HAP-1 (cell line): ENCODE data around the gene IGF2BP2.
"Not testable (repeated sequence)": the region's sequence is repeated elsewhere in the genome, so short reads cannot be mapped to it uniquely, and the experiment has no call there.

Experiments
- DNase-seq, 2 experiments: peaks; one replicate each; pipeline ENCODE4 v3.0.0-alpha.2; 2016 to 2020; ENCODE audit warnings: low spot score in 2 of 2
- H3K27me3 ChIP-seq: fragments of 250-450 bp; sonication (Bioruptor Pico); 2 replicates; pipeline ENCODE4 v1.5.1; 2020; ENCODE audit warnings: low read depth, mild to moderate bottlenecking, moderate library complexity
- H3K36me3 ChIP-seq: fragments of 250-450 bp; sonication (Bioruptor Pico); replicated peaks from 2 replicates; pipeline ENCODE4 v1.5.1; 2020; ENCODE audit warnings: mild to moderate bottlenecking
- H3K4me1 ChIP-seq: fragments of 250-450 bp; sonication (Bioruptor Pico); 2 replicates; pipeline ENCODE4 v1.5.1; 2020; ENCODE audit warnings: mild to moderate bottlenecking
- H3K4me3 ChIP-seq: fragments of 250-450 bp; sonication (Bioruptor Pico); 2 replicates; pipeline ENCODE4 v1.5.1; 2020; ENCODE audit warnings: mild to moderate bottlenecking, moderate library complexity
- H3K9me3 ChIP-seq: fragments of 250-450 bp; sonication (Bioruptor Pico); 2 replicates; pipeline ENCODE4 v1.5.1; 2020; ENCODE audit warnings: mild to moderate bottlenecking, moderate library complexity
- in situ Hi-C: fragments of 300-500 bp; cut with MboI; formaldehyde crosslinking; loops from 3 replicates; pipeline ENCODE4 v1.14.3; 2020; ENCODE audit warnings: low sequenced_read_pairs, inconsistent platforms, mixed read lengths

IGF2BP2 gene

DNA sequence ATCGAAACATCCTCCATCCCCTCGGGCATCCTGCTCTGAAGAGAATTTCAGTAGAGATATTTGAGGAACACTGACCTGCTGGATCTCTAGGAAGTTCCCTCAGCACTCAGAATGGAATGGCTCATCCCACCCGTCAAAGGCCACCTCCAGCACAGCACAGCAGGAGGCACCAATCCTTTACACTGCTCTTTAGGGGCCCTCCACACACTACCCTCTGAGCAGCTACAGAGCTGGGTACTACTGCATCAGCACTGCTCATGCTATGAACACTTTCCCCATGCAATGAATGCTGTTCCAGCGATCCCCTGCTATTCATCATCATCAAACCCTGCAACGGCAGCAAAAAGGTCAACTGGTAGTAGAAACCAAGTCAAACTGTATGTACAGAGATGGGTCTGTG, 40.5 kb downstream of the IGF2BP2 start:
- Histone ChIP-seq H3K27me3 (no peaks in the 10 kb centered on the region), H3K36me3 (no peaks in the 10 kb centered on the region), H3K9me3 (no peaks in the 10 kb centered on the region), H3K4me1 (peaks cover 47% of the 10 kb centered on the region), H3K4me3 (no peak overlapping the region)
- DNase-seq, result no peak
- in situ Hi-C loops, result no loop called here

DNA sequence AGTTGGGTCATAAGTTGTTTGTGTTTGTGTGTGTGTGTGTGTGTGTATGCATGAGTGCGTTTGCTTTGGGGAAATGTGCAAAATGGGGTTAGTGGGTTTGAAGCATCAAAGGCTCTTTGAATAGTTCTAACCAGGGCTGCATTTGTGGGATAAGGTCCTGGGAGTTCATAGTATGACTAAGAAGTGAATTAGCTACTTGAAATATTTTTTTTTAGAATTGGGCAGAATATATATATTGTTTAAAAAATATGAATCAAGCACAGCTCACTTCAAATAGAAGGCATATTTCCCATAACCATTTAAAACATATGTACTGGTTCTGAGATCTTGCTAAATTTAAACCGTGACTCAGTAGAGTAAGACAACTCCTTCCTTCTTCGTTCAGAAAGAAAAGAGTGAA, 43.1 kb downstream of the IGF2BP2 start:
- Histone ChIP-seq H3K4me3 (no peak overlapping the region), H3K4me1 (peaks cover 33% of the 10 kb centered on the region), H3K36me3 (no peaks in the 10 kb centered on the region), H3K27me3 (no peaks in the 10 kb centered on the region), H3K9me3 (no peaks in the 10 kb centered on the region)
- in situ Hi-C loops, result no loop called here
- no peak for DNase-seq

DNA sequence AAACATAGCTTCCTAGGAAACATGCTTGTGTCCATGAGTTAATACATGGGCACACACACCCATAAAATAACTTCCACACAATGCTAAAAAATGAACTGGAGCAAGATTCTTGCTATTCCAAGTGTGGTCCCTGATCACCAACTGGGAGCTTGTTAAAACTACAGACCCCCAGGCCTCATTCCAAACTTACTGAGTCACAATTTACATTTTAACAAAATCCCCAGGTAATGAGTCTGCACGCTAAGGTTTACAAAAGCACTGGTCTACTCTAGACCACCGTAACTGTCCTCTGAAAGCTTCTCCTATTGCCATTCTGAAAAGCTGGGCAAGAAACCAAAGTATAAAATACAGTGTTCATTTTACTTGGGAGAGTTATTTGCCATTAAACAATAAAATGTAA, 45.4 kb downstream of the IGF2BP2 start:
- peaks cover 30% of the 10 kb centered on the region for H3K4me1 ChIP-seq

DNA sequence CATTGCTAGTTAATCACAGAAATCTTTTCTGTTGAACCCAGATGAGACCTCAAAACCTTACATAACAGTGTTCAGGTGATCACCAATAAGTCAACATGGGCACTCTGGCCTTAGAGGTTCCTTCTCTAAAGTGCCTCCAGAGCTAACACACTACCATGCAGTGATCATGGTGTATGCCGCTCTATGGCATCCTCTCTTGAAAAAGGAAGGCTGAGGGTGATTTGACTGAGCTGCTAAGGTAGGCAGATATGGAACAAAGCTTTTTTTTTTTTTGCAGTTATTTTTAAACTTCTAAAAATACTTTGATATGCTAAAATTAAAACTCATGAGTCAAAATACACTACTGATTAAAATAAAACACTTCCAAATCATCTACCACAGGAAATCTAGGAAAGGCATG, 46.0 kb downstream of the IGF2BP2 start:
- Histone ChIP-seq H3K27me3 (no peaks in the 10 kb centered on the region), H3K4me1 (peaks cover 34% of the 10 kb centered on the region), H3K9me3 (no peaks in the 10 kb centered on the region), H3K4me3 (no peak overlapping the region), H3K36me3 (no peaks in the 10 kb centered on the region)
- no peak for DNase-seq
- in situ Hi-C loops, result no loop called here

More for the DNA sequence above, 45.4 kb downstream of the IGF2BP2 start:
- DNase-seq, result peak in 1 of 2 experiments; percentile 28
- Histone ChIP-seq H3K4me3 (no peak overlapping the region), H3K27me3 (no peaks in the 10 kb centered on the region), H3K36me3 (no peaks in the 10 kb centered on the region), H3K9me3 (no peaks in the 10 kb centered on the region)
- in situ Hi-C loops, result no loop called here

DNA sequence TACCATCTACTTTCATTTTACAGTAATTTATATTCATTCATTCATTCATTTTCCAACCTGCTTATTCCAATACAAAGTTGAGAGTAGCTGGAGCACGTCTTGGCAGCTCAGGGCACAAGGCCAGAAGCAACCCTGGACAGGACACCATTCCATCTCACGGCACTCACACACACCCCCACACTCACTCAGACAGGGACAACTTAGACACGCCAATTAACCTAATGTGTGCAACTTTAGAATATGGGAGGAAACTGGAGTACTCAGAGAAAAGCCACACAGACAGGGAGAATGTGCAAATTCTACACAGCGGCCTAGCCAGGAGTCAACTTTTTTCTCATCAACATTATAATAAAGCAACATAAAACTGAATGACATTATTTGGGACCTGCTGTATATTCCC, 46.7 kb downstream of the IGF2BP2 start:
- H3K36me3 ChIP-seq, result no peaks in the 10 kb centered on the region
- H3K9me3 ChIP-seq, result no peaks in the 10 kb centered on the region
- in situ Hi-C loops, result no loop called here
- no peak overlapping the region for H3K4me3 ChIP-seq
- H3K27me3 ChIP-seq, result no peaks in the 10 kb centered on the region
- DNase-seq, result no peak
- H3K4me1 ChIP-seq, result peaks cover 38% of the 10 kb centered on the region

DNA sequence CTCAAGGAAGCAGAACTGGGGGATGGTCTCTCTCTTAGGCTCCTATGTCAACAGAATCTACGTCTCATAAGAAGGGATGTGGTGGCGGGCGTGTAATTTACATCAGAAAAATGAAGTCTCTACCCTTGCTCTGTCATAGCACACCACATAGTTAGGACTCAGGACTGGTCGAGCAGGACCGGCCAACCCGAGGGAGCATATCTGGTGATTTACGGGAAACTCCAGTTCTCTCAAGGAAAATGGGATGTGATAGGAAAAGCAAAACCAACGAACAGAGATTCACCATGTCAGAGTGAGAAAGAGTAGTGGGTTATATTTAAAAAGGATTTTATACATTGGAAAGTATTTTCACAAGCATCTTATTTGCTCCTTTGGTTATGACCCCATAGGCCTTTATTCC, 54.7 kb downstream of the IGF2BP2 start:
- in situ Hi-C loops, result no loop called here
- H3K36me3 ChIP-seq, result no peaks in the 10 kb centered on the region
- H3K27me3 ChIP-seq, result no peaks in the 10 kb centered on the region
- H3K4me3 ChIP-seq, result no peak overlapping the region
- peaks cover 13% of the 10 kb centered on the region for H3K4me1 ChIP-seq
- no peaks in the 10 kb centered on the region for H3K9me3 ChIP-seq
- DNase-seq, result no peak

DNA sequence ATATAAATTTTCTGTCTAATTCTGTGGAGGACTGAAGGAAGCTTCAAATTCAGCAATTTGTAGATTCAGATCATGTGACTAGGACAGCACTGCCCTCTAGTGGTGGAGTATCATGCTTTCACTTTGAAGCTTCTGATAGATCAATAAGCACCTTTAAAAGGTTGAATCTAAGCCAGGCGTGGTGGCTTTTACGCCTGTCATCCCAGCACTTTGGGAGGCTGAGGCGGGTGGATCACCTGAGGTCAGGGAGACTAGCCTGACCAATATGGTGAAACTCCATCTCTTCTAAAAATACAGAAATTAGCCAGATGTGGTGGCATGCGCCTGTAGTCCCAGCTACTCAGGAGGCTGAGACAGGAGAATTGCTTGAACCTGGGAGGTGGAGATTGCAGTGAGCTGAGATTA, 56.3 kb downstream of the IGF2BP2 start:
- H3K4me1 ChIP-seq, H3K36me3 ChIP-seq, H3K27me3 ChIP-seq, in situ Hi-C loops, H3K4me3 ChIP-seq, H3K9me3 ChIP-seq: not testable (repeated sequence)
- DNase-seq, result peak; percentile 73 to 80

DNA sequence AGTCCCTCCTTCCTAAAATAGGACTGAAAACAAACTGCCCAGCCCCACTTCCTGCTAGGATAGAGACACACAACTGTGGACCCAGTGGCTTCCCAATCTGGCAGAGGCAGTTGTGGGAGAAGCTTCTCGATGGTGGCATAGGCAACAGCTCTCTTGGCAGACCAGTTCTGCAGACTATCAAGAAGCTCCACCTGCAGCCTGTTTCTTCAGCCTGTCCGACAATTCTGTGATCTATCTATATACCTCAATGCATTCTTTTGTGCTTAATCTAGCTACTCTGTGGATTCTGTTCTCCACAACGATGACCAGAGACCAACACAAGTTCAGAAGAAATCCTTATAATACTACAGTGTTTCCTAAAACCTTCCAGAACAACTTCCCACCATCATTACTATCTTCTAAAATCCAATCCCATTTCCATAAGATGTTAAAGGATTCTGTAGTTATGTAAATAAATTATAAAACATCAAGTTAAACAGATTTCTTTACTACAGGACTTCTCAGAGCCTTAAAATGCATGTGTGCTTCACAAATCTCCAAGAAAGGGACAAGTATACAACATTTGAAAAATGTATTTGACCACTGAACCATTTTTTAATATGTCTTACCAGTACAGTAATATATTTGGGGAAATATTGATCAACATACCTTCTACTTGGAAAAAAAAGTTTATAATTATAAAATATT, 57.7 kb downstream of the IGF2BP2 start:
- no peaks in the 10 kb centered on the region for H3K9me3 ChIP-seq
- H3K4me3 ChIP-seq, result no peak overlapping the region
- DNase-seq, result no peak
- no peaks in the 10 kb centered on the region; the same call in 1 of the 2 replicates for H3K36me3 ChIP-seq
- in situ Hi-C loops, result no loop called here
- no peaks in the 10 kb centered on the region for H3K27me3 ChIP-seq
- H3K4me1 ChIP-seq, result peaks cover 8% of the 10 kb centered on the region

DNA sequence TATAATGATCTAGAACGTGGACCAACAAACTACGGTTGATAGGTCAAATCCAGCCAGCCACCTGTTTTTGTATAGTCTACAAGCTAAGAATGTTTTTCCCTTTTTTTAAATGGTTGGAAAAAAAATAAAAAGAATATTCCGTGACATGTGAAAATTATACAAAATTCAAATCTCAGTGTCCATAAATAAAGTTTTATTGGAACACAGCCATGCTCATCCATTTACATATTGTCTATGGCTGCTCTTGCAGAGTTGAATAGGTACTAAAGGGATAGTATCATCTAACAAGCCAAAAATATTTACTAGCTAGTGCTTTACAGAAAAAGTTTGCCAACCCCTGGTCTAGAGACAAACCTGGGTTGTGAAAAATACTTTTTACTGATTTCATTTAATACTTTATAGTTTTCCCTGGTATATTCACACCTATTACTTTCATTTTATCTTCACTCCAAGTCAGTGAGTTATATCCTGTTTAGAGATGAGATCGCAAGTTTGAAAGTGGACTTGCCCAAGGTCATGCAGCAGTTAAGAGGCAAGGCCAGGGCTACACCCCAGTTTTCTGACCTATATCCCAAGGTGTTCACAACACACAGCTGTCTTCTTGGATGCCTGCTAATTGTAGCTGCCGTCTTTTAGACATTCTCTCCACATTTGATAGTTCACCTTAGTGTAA, 58.4 kb downstream of the IGF2BP2 start:
- H3K9me3 ChIP-seq, result no peaks in the 10 kb centered on the region
- H3K4me1 ChIP-seq, result peaks cover 8% of the 10 kb centered on the region
- in situ Hi-C loops, result no loop called here
- no peaks in the 10 kb centered on the region for H3K27me3 ChIP-seq
- H3K36me3 ChIP-seq, result no peaks in the 10 kb centered on the region; the same call in 1 of the 2 replicates
- no peak overlapping the region for H3K4me3 ChIP-seq
- no peak for DNase-seq

DNA sequence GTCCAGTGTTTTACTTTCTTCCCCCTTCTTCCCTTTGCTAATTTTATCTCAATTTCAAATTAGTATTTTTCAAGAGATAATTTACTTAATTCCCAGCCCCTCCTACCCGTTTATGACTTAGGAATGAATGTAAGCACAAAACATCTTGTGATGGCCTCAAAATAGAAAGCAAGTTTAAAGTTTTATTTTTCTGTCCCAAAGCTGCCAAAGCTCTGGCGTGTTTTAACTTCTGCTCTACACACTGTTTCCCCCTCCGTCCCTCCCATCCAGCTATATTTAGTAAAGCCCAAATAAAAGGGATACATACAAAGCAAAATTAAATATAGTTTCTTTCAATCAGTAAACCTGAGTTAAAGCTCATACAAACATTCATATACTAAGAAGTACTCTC, 59.9 kb downstream of the IGF2BP2 start:
- no peaks in the 10 kb centered on the region for H3K27me3 ChIP-seq
- in situ Hi-C loops, result no loop called here

DNA sequence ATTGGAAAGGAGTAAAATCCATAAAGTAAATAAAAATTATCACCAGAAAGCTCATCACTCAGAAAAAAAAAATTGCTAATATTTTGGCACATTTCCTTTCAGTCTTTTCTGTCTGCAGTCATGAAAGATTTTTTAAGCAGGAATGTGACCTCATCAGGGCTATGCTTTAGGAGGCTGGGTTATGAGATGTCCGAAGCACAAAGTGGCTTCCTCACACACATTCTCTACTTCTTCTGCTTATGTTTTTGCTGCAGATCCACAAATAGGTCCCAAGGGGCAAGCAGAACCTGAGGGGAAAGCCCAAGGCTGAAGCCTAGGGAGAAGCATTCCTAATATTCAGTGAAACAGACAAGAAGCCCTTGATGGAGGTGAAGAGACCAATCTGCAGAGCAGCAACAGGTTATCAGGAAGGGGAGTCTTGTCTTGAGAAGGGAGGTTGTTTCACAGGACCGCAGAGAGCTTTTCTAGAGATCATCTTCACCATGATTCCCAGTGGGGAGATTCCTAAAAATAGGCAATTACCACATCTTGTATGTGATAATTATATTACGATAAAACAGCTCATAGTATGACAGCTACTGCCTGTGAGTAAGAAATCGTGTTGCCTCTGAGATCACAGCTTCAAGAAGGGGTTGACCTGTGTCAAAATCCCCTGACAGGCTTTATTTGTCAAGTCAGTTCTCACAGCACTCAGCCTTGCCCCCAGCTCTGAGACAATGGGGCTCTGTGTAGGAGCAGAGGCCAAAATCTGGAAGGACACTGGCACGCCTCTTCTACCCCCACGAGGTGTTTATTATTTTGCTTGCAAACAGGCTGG, 60.5 kb downstream of the IGF2BP2 start:
- DNase-seq, result no peak
- Histone ChIP-seq H3K4me1 (peaks cover 16% of the 10 kb centered on the region), H3K4me3 (no peak overlapping the region), H3K27me3 (no peaks in the 10 kb centered on the region), H3K36me3 (no peaks in the 10 kb centered on the region; the same call in 1 of the 2 replicates), H3K9me3 (no peaks in the 10 kb centered on the region)
- in situ Hi-C loops, result no loop called here

More for the DNA sequence above, 59.9 kb downstream of the IGF2BP2 start:
- Histone ChIP-seq H3K9me3 (no peaks in the 10 kb centered on the region), H3K36me3 (no peaks in the 10 kb centered on the region; the same call in 1 of the 2 replicates), H3K4me1 (peaks cover 15% of the 10 kb centered on the region), H3K4me3 (no peak overlapping the region)
- no peak for DNase-seq

DNA sequence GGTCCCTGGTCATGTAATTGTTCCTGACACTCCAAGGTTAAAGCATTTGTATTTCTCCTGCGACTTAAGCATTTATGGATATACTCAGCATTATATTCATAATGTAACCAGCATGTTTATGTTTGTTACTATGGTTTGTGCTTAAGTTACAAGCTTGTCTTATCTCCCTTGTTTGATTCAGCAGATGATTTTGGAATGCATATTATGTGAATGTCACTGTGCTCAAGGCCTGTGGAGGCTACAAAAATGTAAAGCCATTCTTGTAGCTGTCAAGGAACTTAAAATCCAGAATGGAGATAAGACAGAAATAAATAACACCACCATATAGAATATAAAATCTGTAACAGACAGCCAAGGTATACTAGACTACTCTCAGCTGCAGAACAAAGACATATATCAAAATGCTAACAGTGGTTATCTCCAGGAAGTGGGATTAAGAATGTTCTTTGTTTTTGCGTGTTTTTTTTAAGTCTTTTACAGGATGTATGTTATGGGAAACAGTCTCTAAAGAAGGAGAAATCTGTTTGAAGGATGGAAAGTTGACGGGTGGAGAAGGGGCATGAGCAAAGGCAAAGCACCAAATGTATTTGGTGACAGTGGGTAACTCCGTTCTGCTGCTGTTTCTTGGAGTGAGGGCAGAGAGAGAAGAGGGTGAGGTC, 61.4 kb downstream of the IGF2BP2 start:
- H3K4me1 ChIP-seq, result peaks cover 18% of the 10 kb centered on the region
- H3K27me3 ChIP-seq, result no peaks in the 10 kb centered on the region
- H3K9me3 ChIP-seq, result no peaks in the 10 kb centered on the region
- H3K4me3 ChIP-seq, result no peak overlapping the region
- DNase-seq, result no peak
- no peaks in the 10 kb centered on the region; the same call in none of the 2 replicates for H3K36me3 ChIP-seq
- in situ Hi-C loops, result no loop called here

DNA sequence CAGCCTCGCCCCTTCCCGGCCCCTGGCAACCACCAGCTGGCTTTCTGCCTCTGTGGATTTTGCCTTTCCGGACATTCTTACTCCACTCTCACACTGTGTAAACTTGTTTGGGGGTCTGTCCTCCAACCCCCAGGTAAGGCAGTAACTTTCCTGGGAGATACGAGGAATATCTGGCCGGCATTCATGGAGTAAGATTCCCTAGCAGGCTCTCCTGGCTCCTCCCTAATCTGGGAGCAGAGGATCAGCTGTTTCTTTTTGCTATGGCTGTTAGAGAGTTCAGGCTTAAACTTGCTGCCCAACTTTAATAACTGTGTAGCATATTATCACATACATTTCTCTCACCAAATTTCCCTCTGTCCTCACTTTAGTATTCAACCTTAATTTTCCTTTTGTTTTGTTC, 64.3 kb downstream of the IGF2BP2 start:
- H3K27me3 ChIP-seq, result no peaks in the 10 kb centered on the region
- no peak for DNase-seq

More for the DNA sequence above, 64.3 kb downstream of the IGF2BP2 start:
- Histone ChIP-seq H3K9me3 (peaks cover 11% of the 10 kb centered on the region; the same call in 1 of the 2 replicates), H3K4me1 (peaks cover 16% of the 10 kb centered on the region), H3K4me3 (no peak overlapping the region), H3K36me3 (peaks cover 13% of the 10 kb centered on the region)
- in situ Hi-C loops, result no loop called here
